GM13977 (cell line): Measurements from ENCODE around the gene GNE.
A peak's percentile ranks its signal among the peaks of the same experiment; 100 is the strongest.
"Not testable (repeated sequence)": the region's sequence is repeated elsewhere in the genome, so short reads cannot be mapped to it uniquely, and the experiment has no call there.

ENCODE experiments used
- DNase-seq: peaks from one replicate; pipeline ENCODE4 v3.0.0; 2012; ENCODE audit warnings: low spot score
- in situ Hi-C: fragments of 300-500 bp; cut with MboI; formaldehyde crosslinking; loops from one replicate; pipeline ENCODE4 v1.12.0; 2022; ENCODE audit warnings: low sequenced_read_pairs, low pct_unique_long_range_greater_than_20kb, mixed read lengths, inconsistent platforms; ENCODE audit not compliant: unreplicated experiment
- TF ChIP-seq, protein P1 (sequence below): IDR thresholded peaks from 2 replicates; pipeline ENCODE4 v1.5.1; 2012; ENCODE audit warnings: mild to moderate bottlenecking, control low read depth; ENCODE audit not compliant: insufficient read depth; ENCODE audit errors: extremely low read depth, missing control alignments

Gene GNE

GRCh38 chr9:36258208-36258995, at the start of gene GNE:
Gene GNE, minus strand, starts transcription at chr9:36258448. Its CDS starts 9,093 bp downstream, at chr9:36249355.
- TF ChIP-seq, protein P1, sequence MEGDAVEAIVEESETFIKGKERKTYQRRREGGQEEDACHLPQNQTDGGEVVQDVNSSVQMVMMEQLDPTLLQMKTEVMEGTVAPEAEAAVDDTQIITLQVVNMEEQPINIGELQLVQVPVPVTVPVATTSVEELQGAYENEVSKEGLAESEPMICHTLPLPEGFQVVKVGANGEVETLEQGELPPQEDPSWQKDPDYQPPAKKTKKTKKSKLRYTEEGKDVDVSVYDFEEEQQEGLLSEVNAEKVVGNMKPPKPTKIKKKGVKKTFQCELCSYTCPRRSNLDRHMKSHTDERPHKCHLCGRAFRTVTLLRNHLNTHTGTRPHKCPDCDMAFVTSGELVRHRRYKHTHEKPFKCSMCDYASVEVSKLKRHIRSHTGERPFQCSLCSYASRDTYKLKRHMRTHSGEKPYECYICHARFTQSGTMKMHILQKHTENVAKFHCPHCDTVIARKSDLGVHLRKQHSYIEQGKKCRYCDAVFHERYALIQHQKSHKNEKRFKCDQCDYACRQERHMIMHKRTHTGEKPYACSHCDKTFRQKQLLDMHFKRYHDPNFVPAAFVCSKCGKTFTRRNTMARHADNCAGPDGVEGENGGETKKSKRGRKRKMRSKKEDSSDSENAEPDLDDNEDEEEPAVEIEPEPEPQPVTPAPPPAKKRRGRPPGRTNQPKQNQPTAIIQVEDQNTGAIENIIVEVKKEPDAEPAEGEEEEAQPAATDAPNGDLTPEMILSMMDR: no peak
- in situ Hi-C loops: no loop called here
- peak; percentile 93 for DNase-seq

GRCh38 chr9:36306471-36307306, 48.4 kb upstream of the GNE start:
- in situ Hi-C loops: no loop called here
- TF ChIP-seq, protein P1: no peak
- no peak for DNase-seq

DNA sequence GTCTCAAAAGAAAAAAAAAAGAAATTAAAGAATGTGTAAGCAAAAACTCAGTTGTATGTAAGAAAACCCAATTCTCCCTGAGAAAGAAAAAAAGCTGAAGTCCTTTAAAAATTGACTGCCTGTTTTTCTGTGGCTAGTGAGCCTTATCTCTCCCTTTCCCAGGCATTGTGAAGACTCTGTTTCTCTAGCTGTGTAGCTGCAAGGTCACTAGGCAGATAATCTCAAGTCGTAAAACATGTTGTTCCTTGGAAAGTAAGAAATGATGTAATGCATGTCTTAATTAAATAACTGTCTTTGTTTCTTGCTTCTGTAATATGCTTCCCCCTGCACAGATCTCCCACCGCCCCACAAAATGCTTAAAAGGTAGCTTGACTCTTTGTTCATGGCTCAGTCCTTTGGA, 46.1 kb upstream of the GNE start:
- DNase-seq, in situ Hi-C loops: not testable (repeated sequence)

GRCh38 chr9:36301227-36301626, 43.0 kb upstream of the GNE start:
- DNase-seq: no peak
- TF ChIP-seq, protein P1: no peak
- in situ Hi-C loops: no loop called here

DNA sequence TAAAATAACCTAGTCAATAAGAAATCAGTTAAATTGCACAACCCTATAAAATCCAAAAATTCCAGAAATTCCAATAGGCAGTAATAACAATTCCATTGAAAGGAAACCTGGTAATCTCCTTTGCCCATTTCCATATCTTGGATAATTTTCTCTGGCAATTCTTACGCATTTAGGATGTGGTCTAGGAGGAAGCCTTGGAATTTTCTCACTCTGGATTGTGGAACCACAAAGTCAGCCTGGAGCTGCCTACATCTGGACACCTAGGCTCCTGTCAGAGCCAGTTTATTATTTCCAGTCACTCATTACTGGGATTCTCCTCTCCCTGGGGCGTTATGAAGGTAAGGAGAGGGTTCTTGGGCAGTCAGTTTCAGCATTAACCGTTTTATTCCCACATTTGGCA, 40.3 kb upstream of the GNE start:
- TF ChIP-seq, protein P1: no peak
- in situ Hi-C loops: no loop called here
- DNase-seq: no peak

GRCh38 chr9:36297798-36298197, 39.5 kb upstream of the GNE start:
- TF ChIP-seq, protein P1: no peak
- no peak for DNase-seq
- in situ Hi-C loops: no loop called here

GRCh38 chr9:36294996-36295395, 36.7 kb upstream of the GNE start:
- DNase-seq, in situ Hi-C loops: not testable (repeated sequence)
